H1 (cell line): ENCODE results near the gene ESRP2. TPM values are rescaled to one million over a fixed set of nuclear protein-coding genes. Genes with fewer than 3 reads are reported as not detected.
A peak's percentile ranks its signal among the peaks of the same experiment; 100 is the strongest.

Experiments used
- CTCF ChIA-PET: fragments of 300-600 bp; sonication (Branson Sonifier 250); formaldehyde crosslinking; loops from one replicate; lab custom pipeline; 2021; ENCODE audit not compliant: partially characterized antibody; lab: Charles Lee
- POLR2A ChIA-PET: fragments of 300-600 bp; sonication (Branson Sonifier 250); formaldehyde crosslinking; loops from one replicate; lab custom pipeline; 2021; ENCODE audit warnings: inconsistent platforms; ENCODE audit not compliant: partially characterized antibody; lab: Charles Lee
- DNase-seq, 2 experiments: peaks; one replicate each; pipeline versions ENCODE4 v3.0.0 to v3.0.0-alpha.2; 2010 to 2022; ENCODE audit warnings: low spot score in 2 of 2, low read depth in 1 of 2, mixed read lengths in 1 of 2
- FAIRE-seq: peaks from 2 replicates; lab custom pipeline; 2011; peaks lifted over from hg19 to GRCh38; lab: Jason Lieb, UNC
- H2AFZ ChIP-seq: 2 replicates; pipeline ENCODE4 v1.8.1; 2012; ENCODE audit warnings: low read length, inconsistent platforms
- H2AK5ac ChIP-seq: 2 replicates; pipeline ENCODE4 v1.6.1; 2013; ENCODE audit warnings: low read depth, low read length
- H2BK120ac ChIP-seq: replicated peaks from 2 replicates; pipeline ENCODE3; 2013; ENCODE audit warnings: low read depth, low read length, inconsistent platforms
- H2BK12ac ChIP-seq: 2 replicates; pipeline ENCODE4 v1.6.1; 2013; ENCODE audit warnings: low read depth, low read length
- H2BK15ac ChIP-seq: 2 replicates; pipeline ENCODE4 v1.6.1; 2013; ENCODE audit warnings: low read length
- H2BK20ac ChIP-seq: 2 replicates; pipeline ENCODE4 v1.6.1; 2013; ENCODE audit warnings: low read length
- H2BK5ac ChIP-seq: 2 replicates; pipeline ENCODE4 v1.6.1; 2013; ENCODE audit warnings: low read depth, low read length
- H3K14ac ChIP-seq: 2 replicates; pipeline ENCODE4 v1.6.1; 2013; ENCODE audit warnings: inconsistent platforms; ENCODE audit not compliant: insufficient read length
- H3K18ac ChIP-seq: 2 replicates; pipeline ENCODE4 v1.6.1; 2013; ENCODE audit warnings: low read length; ENCODE audit errors: extremely low read depth
- H3K23ac ChIP-seq: 2 replicates; pipeline ENCODE4 v1.6.1; 2013; ENCODE audit warnings: inconsistent platforms; ENCODE audit not compliant: insufficient read length
- H3K23me2 ChIP-seq: 2 replicates; pipeline ENCODE4 v1.6.1; 2013; ENCODE audit warnings: low read depth, low read length
- H3K27ac ChIP-seq: 2 replicates; pipeline ENCODE4 v1.6.1; 2011; ENCODE audit warnings: low read depth, low read length, inconsistent platforms
- H3K27me3 ChIP-seq, 4 experiments: replicated peaks in 1 of 4; 1 replicate in 1 of 4; 2 replicates in 3 of 4; pipeline versions ENCODE4 v1.6.1 to v1.8.1; 2011 to 2013; ENCODE audit warnings: low read length in 3 of 4, mild to moderate bottlenecking in 3 of 4, inconsistent platforms in 2 of 4, mixed read lengths in 2 of 4, moderate library complexity in 1 of 4; ENCODE audit not compliant: control insufficient read depth in 3 of 4, insufficient read depth in 3 of 4; ENCODE audit errors: extremely low read depth in 1 of 4
- H3K36me3 ChIP-seq, 4 experiments: 2 replicates each; pipeline versions ENCODE4 v1.6.1 to v1.8.1; 2011 to 2013; ENCODE audit warnings: mild to moderate bottlenecking in 4 of 4, low read length in 3 of 4, moderate library complexity in 2 of 4, control low read depth in 1 of 4, inconsistent platforms in 1 of 4; ENCODE audit not compliant: insufficient read depth in 4 of 4, control insufficient read depth in 2 of 4
- H3K4ac ChIP-seq: replicated peaks from 2 replicates; pipeline ENCODE3; 2013; ENCODE audit warnings: low read length, low read depth, mixed read lengths, inconsistent platforms; ENCODE audit not compliant: insufficient read length
- H3K4me1 ChIP-seq, 4 experiments: replicated peaks in 1 of 4; 1 replicate in 1 of 4; 2 replicates in 3 of 4; pipeline versions ENCODE4 v1.6.1 to v1.8.1; 2011 to 2013; ENCODE audit warnings: low read length in 3 of 4, inconsistent platforms in 2 of 4, mixed read lengths in 1 of 4; ENCODE audit not compliant: insufficient read depth in 4 of 4, control insufficient read depth in 3 of 4
- H3K4me2 ChIP-seq, 2 experiments: 2 replicates each; pipeline versions ENCODE4 v1.6.1 to v1.8.1; 2011 to 2013; ENCODE audit warnings: low read depth in 2 of 2, low read length in 2 of 2, control low read depth in 1 of 2, inconsistent platforms in 1 of 2, mild to moderate bottlenecking in 1 of 2; ENCODE audit not compliant: insufficient read depth in 1 of 2
- H3K4me3 ChIP-seq, 4 experiments: fragments of 200-600, 300-600 bp in 1 of 4; sonication (generic), shearing (Covaris generic), sonication (Bioruptor Twin) in 1 of 4; 2 replicates each; pipeline versions ENCODE4 v1.5.1 to v1.8.1; 2011 to 2016; ENCODE audit warnings: low read length in 4 of 4, low read depth in 3 of 4, control low read depth in 2 of 4, inconsistent platforms in 2 of 4, mild to moderate bottlenecking in 2 of 4, mixed read lengths in 1 of 4, moderate library complexity in 1 of 4; ENCODE audit not compliant: insufficient read depth in 2 of 4; ENCODE audit errors: extremely low read depth in 1 of 4
- H3K56ac ChIP-seq: replicated peaks from 2 replicates; pipeline ENCODE3; 2013; ENCODE audit warnings: low read depth, mild to moderate bottlenecking, mixed read lengths, low read length, inconsistent platforms; ENCODE audit not compliant: insufficient read length
- H3K79me1 ChIP-seq: 2 replicates; pipeline ENCODE4 v1.6.1; 2013; ENCODE audit warnings: low read depth, low read length, control low read depth
- H3K79me2 ChIP-seq, 2 experiments: 2 replicates each; pipeline versions ENCODE4 v1.6.1 to v1.8.1; 2012 to 2013; ENCODE audit warnings: low read length in 2 of 2, mild to moderate bottlenecking in 2 of 2, inconsistent platforms in 1 of 2; ENCODE audit not compliant: insufficient read depth in 2 of 2, control insufficient read depth in 1 of 2
- H3K9ac ChIP-seq, 4 experiments: replicated peaks in 1 of 4; 1 replicate in 1 of 4; 2 replicates in 3 of 4; pipeline versions ENCODE4 v1.6.1 to v1.8.1; 2011 to 2013; ENCODE audit warnings: low read depth in 3 of 4, low read length in 3 of 4, control low read depth in 2 of 4, mild to moderate bottlenecking in 2 of 4, moderate library complexity in 2 of 4, inconsistent platforms in 1 of 4; ENCODE audit errors: extremely low read depth in 1 of 4
- H3K9me3 ChIP-seq, 2 experiments: 2 replicates each; pipeline versions ENCODE4 v1.6.1 to v1.8.1; 2012 to 2013; ENCODE audit warnings: mild to moderate bottlenecking in 2 of 2, moderate library complexity in 2 of 2, control low read depth in 1 of 2, inconsistent platforms in 1 of 2, low read depth in 1 of 2, low read length in 1 of 2, mixed read lengths in 1 of 2; ENCODE audit not compliant: insufficient read depth in 2 of 2
- H4K20me1 ChIP-seq, 2 experiments: replicated peaks in 1 of 2; 2 replicates each; pipeline versions ENCODE3 to v1.8.1; 2011 to 2013; ENCODE audit warnings: inconsistent platforms in 2 of 2, low read length in 2 of 2, mild to moderate bottlenecking in 1 of 2; ENCODE audit not compliant: insufficient read depth in 2 of 2, control insufficient read depth in 1 of 2
- H4K5ac ChIP-seq: 2 replicates; pipeline ENCODE4 v1.6.1; 2013; ENCODE audit warnings: low read length, low read depth, mixed read lengths, inconsistent platforms; ENCODE audit not compliant: insufficient read length
- H4K8ac ChIP-seq: 2 replicates; pipeline ENCODE4 v1.8.0; 2013; ENCODE audit warnings: mild to moderate bottlenecking, moderate library complexity, low read length, inconsistent platforms; ENCODE audit not compliant: insufficient read depth; ENCODE audit errors: extremely low read depth
- H4K91ac ChIP-seq: replicated peaks from 2 replicates; pipeline ENCODE3; 2013; ENCODE audit warnings: low read length, mixed read lengths, inconsistent platforms; ENCODE audit not compliant: insufficient read length
- CEBPB ChIP-seq: IDR thresholded peaks from 2 replicates; pipeline ENCODE4 v1.6.1; 2012; ENCODE audit warnings: low read depth, low read length
- CHD2 ChIP-seq: IDR thresholded peaks from 2 replicates; pipeline ENCODE4 v1.6.1; 2012; ENCODE audit warnings: low read length, improper control_type of control experiment
- KDM1A ChIP-seq: fragments of 200-600, 300-600 bp; sonication (generic); IDR thresholded peaks from 2 replicates; pipeline ENCODE4 v1.7.1; 2016; ENCODE audit warnings: mild to moderate bottlenecking, low read length, borderline replicate concordance
- MAFK ChIP-seq: IDR thresholded peaks from 2 replicates; pipeline ENCODE4 v1.6.1; 2012; ENCODE audit warnings: low read depth, mild to moderate bottlenecking, improper control_type of control experiment, low read length
- NRF1 ChIP-seq: IDR thresholded peaks from 2 replicates; pipeline ENCODE4 v1.6.1; 2011; ENCODE audit warnings: mild to moderate bottlenecking, low read depth, low read length, improper control_type of control experiment
- RFX5 ChIP-seq: IDR thresholded peaks from 2 replicates; pipeline ENCODE4 v1.6.1; 2011; ENCODE audit warnings: low read depth, low read length, improper control_type of control experiment, borderline replicate concordance
- RXRA ChIP-seq: IDR thresholded peaks from 2 replicates; pipeline ENCODE4 v1.6.1; 2011; ENCODE audit warnings: low read depth, mild to moderate bottlenecking, low read length, moderate library complexity; ENCODE audit not compliant: insufficient read depth
- SAP30 ChIP-seq: fragments of 300-600 bp; sonication (generic); IDR thresholded peaks from 2 replicates; pipeline ENCODE4 v1.7.1; 2012; ENCODE audit warnings: low read length, moderate library complexity, mild to moderate bottlenecking, inconsistent platforms; ENCODE audit not compliant: insufficient read depth, insufficient replicate concordance
- SUZ12 ChIP-seq: fragments of 200-600 bp; sonication (generic); IDR thresholded peaks from 2 replicates; pipeline ENCODE4 v1.6.1; 2012; ENCODE audit warnings: mild to moderate bottlenecking, inconsistent platforms, low read length, moderate library complexity, mixed read lengths
- TBP ChIP-seq: IDR thresholded peaks from 2 replicates; pipeline ENCODE4 v1.6.1; 2011; ENCODE audit warnings: low read depth, low read length, improper control_type of control experiment
- USF2 ChIP-seq: IDR thresholded peaks from 2 replicates; pipeline ENCODE4 v1.6.1; 2011; ENCODE audit warnings: low read length, improper control_type of control experiment
- WGBS, 2 experiments: shearing (Covaris generic) in 1 of 2; methylation state at CpG; one replicate each; pipeline versions ENCODE4 v1.1.6 to v1.1.7; 2013 to 2015; ENCODE audit warnings: low lambda C conversion rate in 2 of 2, mixed read lengths in 2 of 2, inconsistent platforms in 1 of 2, low coverage in 1 of 2, missing lambda C conversion rate in 1 of 2; ENCODE audit not compliant: insufficient replicate concordance in 2 of 2, insufficient coverage in 1 of 2, insufficient read length in 1 of 2; ENCODE audit errors: extremely low coverage in 1 of 2, missing lambda C conversion rate in 1 of 2; 5-methylcytosine and 5-hydroxymethylcytosine counted together
- polyA plus RNA-seq, 7 experiments: library from polyadenylated mRNA; depleted of rRNA in 3 of 7; stranded (reverse) in 5 of 7; unstranded in 2 of 7; fragments of >200 nt in 5 of 7; fragments of 200-250 nt in 2 of 7; gene quantifications; 1 replicate in 5 of 7; 2 replicates in 1 of 7; 4 replicates in 1 of 7; pipeline versions ENCODE4 v1.2.1 to v1.2.3, GENCODE V29; 2011 to 2013; ENCODE audit warnings: missing spikeins in 2 of 7, mixed read lengths in 2 of 7
- total RNA-seq: library from RNA; stranded (reverse); fragmentation: NEBNext Ultra II Directional; extraction: Animal tissue kit (Norgen Biotek cat#: 25700); gene quantifications from 2 replicates; pipeline ENCODE4 v1.2.1, GENCODE V29; 2021

Gene ESRP2
- total and polyA plus RNA-seq, 2 of the 8 experiments (the other 6 are each of a cell fraction or from before 2014, with no cell fraction given), result 35.1 to 45.8 TPM

DNA sequence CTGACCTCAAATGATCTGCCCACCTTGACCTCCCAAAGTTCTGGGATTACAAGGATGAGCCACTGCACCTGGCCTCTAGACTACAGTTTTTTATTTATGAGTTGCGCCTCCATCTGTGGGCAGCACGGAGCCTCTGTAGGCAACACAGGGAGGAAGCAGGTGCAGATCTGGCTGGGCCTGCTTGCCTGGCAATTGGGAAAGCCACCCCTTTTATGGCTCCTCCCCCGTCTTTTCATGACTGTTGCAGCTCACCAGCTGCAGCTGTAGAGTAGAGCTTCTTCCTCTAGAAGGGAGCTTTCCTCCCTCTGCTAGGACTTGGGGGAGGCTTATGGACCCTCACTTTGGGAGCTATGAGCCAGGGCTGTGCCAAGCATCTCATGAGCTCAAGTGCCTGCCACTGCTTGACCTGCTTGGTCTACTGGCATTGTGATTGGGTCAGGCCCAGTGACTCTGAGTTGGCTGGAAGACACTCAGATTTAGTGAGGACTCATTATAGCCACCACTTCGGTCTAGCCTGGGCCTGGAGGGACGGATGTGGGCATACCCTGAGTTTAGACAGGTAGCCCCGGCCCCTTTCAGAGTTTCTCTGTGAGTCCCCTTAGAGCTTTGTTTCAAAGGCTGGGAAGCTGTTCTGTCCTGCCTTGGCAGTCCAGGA, 21.5 kb upstream of the ESRP2 start:
- H3K4ac ChIP-seq, result no peak overlapping the region
- no peaks in the 10 kb centered on the region for H3K23me2 ChIP-seq
- H3K27me3 ChIP-seq, result no peaks in the 10 kb centered on the region
- peaks cover 0 to 2% of the 10 kb centered on the region in 2 experiments for H4K20me1 ChIP-seq
- no peak overlapping the region for H3K4me3 ChIP-seq
- POLR2A ChIA-PET, result interaction anchor here (1.2 kb wide), 1 partner anchor 68 kb away, joined by 3 read pairs; no protein-coding TSS in a partner anchor
- H3K18ac ChIP-seq, result no peak overlapping the region
- H3K36me3 ChIP-seq, result peaks cover 0 to 4% (median 2%) of the 10 kb centered on the region in 4 experiments; a peak in 5 of 8 replicates
- H3K79me1 ChIP-seq, result no peaks in the 10 kb centered on the region
- H3K4me1 ChIP-seq, result no peaks in the 10 kb centered on the region; a peak in 1 of 7 replicates
- no peak overlapping the region for H2BK15ac ChIP-seq
- peak overlapping the region; percentile 29; the same call in 1 of the 2 replicates for H3K27ac ChIP-seq
- DNase-seq, result no peak
- CTCF ChIA-PET, result interaction anchor here (0.7 to 9.0 kb wide), 10 partner anchors 7 to 206 kb away, joined by 3 to 233 read pairs (median 4); partner anchors contain the start of gene PLA2G15
- no peak overlapping the region for H4K91ac ChIP-seq
- H4K8ac ChIP-seq, result no peak overlapping the region
- H2AFZ ChIP-seq, result no peak overlapping the region
- no peak overlapping the region for H2BK20ac ChIP-seq
- no peak overlapping the region for H3K14ac ChIP-seq
- H2BK120ac ChIP-seq, result no peak overlapping the region
- no peaks in the 10 kb centered on the region for H3K79me2 ChIP-seq
- no peak overlapping the region for H3K56ac ChIP-seq
- no peak overlapping the region for H3K23ac ChIP-seq
- H3K9ac ChIP-seq, result no peak overlapping the region
- H2BK12ac ChIP-seq, result no peak overlapping the region
- H2BK5ac ChIP-seq, result no peak overlapping the region; the same call in 1 of the 2 replicates
- no peak overlapping the region for H2AK5ac ChIP-seq
- no peak overlapping the region for H4K5ac ChIP-seq
- H3K4me2 ChIP-seq, result no peak overlapping the region
- H3K9me3 ChIP-seq, result no peaks in the 10 kb centered on the region
- no peak for TF ChIP-seq MAFK
- no peak for TF ChIP-seq TBP
- TF ChIP-seq SUZ12, result no peak
- TF ChIP-seq KDM1A, result no peak
- no peak for TF ChIP-seq CEBPB
- TF ChIP-seq CHD2, result no peak
- TF ChIP-seq RXRA, result no peak
- TF ChIP-seq USF2, result no peak
- TF ChIP-seq NRF1, result no peak
- no peak for TF ChIP-seq RFX5
- TF ChIP-seq SAP30, result no peak
- TF ChIP-seq, all 59 proteins: peak for 0
- 90% methylated on average over 6 of the region's 6 CpGs; no CpG with 5 or more reads in 1 of the 2 experiments for WGBS, 2 experiments
- FAIRE-seq, result no peak
